ENCODE measurements around the gene CDC16.

DNA sequence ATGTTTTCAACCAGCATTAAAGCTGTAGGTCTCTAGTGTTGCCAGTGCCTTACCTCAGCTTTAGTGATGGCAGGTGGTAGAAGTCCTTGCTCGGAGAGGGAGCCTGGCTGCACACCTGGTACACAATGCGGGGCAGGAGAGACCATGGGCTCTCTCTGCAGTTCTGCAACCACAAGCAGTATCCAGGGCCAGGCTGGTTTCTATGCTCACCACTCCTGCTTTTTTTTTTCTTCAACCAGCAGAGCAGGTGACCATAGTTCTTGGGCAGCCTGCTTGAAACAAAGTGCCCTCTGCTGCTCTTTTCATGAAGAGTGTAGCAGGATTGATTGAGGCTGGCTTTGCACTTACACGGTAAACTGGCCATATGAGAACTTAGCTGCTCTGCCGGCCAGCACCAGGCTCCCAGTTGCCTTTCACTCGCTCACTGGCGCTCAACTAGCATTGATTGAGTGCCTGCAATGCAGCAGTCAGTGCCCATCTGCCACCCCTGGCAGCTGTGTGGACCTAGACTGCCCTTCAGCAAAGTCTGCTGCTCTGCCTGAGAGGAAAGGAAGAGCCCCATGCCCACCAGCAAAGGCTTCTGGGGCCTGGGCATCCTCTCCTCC lies 75.2 kb downstream of the CDC16 start:
- TF ChIP-seq, protein P1, sequence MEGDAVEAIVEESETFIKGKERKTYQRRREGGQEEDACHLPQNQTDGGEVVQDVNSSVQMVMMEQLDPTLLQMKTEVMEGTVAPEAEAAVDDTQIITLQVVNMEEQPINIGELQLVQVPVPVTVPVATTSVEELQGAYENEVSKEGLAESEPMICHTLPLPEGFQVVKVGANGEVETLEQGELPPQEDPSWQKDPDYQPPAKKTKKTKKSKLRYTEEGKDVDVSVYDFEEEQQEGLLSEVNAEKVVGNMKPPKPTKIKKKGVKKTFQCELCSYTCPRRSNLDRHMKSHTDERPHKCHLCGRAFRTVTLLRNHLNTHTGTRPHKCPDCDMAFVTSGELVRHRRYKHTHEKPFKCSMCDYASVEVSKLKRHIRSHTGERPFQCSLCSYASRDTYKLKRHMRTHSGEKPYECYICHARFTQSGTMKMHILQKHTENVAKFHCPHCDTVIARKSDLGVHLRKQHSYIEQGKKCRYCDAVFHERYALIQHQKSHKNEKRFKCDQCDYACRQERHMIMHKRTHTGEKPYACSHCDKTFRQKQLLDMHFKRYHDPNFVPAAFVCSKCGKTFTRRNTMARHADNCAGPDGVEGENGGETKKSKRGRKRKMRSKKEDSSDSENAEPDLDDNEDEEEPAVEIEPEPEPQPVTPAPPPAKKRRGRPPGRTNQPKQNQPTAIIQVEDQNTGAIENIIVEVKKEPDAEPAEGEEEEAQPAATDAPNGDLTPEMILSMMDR (IDR thresholded peaks at IDR 0.05 in 2 of 3, conservative IDR thresholded peaks at IDR 0.05 in 1 of 3; ENCODE audit: borderline replicate concordance in 1 of 3, insufficient read depth in 1 of 3, low read depth in 2 of 3, low read length in 2 of 3): no peak
- no peak for TF ChIP-seq ZNF274 (IDR thresholded peaks at IDR 0.05; ENCODE audit: low read depth, low read length)
- TF ChIP-seq REST (IDR thresholded peaks at IDR 0.05; ENCODE audit: low read depth): no peak
- no peak for TF ChIP-seq ELF1 (IDR thresholded peaks at IDR 0.05; ENCODE audit: borderline replicate concordance, low read depth)
- TF ChIP-seq CEBPB (IDR thresholded peaks at IDR 0.05; ENCODE audit: low read depth): no peak
- TF ChIP-seq, protein P2, sequence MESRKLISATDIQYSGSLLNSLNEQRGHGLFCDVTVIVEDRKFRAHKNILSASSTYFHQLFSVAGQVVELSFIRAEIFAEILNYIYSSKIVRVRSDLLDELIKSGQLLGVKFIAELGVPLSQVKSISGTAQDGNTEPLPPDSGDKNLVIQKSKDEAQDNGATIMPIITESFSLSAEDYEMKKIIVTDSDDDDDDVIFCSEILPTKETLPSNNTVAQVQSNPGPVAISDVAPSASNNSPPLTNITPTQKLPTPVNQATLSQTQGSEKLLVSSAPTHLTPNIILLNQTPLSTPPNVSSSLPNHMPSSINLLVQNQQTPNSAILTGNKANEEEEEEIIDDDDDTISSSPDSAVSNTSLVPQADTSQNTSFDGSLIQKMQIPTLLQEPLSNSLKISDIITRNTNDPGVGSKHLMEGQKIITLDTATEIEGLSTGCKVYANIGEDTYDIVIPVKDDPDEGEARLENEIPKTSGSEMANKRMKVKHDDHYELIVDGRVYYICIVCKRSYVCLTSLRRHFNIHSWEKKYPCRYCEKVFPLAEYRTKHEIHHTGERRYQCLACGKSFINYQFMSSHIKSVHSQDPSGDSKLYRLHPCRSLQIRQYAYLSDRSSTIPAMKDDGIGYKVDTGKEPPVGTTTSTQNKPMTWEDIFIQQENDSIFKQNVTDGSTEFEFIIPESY (IDR thresholded peaks at IDR 0.05; ENCODE audit: extremely low read depth, insufficient replicate concordance, low read length): no peak
- no peak for TF ChIP-seq POLR2A (IDR thresholded peaks at IDR 0.05; ENCODE audit: borderline replicate concordance, extremely low read depth, insufficient read depth, insufficient read length)
- TF ChIP-seq ATF3 (IDR thresholded peaks at IDR 0.05): no peak
- TF ChIP-seq EZH2phosphoT487 (IDR thresholded peaks at IDR 0.05; ENCODE audit: borderline replicate concordance): no peak
- TF ChIP-seq MAX (IDR thresholded peaks at IDR 0.05): no peak
- TF ChIP-seq RAD21 (IDR thresholded peaks at IDR 0.05; ENCODE audit: low read depth): peak; percentile 9; the same call in 1 of the 2 replicates
- no peak for TF ChIP-seq FOSL1 (IDR thresholded peaks at IDR 0.05; ENCODE audit: low read depth)
